Measurements from ENCODE around the gene RAD51B.
A peak's percentile ranks its signal among the peaks of the same experiment; 100 is the strongest.

Gene RAD51B

DNA sequence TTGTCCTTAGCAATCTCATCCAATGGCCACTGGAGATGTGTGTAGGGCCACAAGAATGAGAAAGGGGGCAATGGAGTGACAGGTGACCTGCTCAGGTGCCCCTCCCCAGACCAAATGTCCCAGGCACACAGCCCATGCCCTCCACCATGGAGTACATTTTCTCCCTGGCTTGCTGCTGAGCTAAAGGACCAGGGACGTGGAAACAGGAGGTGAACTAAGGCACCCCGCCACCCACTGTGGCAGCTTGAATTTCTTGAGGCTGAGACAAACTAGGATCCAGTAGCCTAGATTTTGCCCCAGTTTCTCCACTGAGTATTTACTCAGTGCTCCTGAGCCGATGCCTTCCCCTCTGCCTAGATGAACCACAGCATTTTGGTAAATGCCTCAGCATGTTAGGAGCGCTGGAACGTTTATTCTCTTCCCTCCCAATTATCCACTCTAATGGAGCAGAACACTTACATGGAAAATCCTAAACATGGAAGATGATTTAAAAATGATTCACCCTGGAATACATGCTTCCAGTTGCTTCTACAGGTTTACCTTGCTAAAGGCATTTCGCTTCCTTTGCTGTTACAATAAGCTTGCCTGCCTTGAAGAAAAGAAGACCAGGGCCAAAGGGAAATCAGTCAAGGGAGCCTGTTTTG, 775.3 kb downstream of the RAD51B start:
- DNase-seq (ENCODE audit: low read depth): no peak

DNA sequence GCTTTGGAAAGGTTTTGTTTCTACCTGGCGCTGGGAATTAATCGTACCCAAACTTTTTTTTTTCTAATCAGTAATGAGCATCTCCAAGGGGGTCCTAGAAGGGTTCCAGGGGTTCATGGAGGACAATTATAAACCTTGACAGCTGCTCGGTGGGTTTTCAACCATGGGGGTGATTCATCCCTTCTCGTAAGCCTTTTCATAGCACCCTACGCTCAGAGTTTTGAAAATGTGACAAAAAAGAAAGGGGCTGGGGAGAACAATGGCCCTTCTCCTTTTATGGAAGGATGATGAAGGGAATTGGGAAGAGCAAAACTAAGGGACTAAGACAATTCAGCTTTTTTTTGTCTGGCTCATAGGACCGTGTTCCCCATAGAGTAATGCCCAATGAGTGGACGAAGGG, 776.6 kb downstream of the RAD51B start:
- no peak for DNase-seq (ENCODE audit: low read depth)

DNA sequence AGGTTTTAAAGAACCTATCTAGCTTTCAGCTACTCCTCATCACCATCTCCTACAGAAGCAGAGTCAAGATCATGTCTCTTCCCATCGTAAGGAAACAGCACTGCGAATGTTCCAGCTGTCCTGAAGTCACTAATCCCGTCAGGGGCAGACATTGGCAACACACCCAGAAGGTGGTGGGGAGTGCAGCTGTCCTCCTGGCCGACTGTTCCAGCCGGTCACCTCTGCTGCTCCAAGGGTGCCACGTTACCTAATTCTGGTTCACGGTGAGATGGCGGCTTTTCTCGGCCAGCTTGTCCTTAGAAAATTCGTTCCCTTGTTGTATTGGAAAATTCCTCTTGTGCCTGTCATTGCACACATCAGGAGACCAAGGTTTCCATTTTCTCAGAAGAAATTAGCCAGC, 777.1 kb downstream of the RAD51B start:
- no peak for DNase-seq (ENCODE audit: low read depth)

DNA sequence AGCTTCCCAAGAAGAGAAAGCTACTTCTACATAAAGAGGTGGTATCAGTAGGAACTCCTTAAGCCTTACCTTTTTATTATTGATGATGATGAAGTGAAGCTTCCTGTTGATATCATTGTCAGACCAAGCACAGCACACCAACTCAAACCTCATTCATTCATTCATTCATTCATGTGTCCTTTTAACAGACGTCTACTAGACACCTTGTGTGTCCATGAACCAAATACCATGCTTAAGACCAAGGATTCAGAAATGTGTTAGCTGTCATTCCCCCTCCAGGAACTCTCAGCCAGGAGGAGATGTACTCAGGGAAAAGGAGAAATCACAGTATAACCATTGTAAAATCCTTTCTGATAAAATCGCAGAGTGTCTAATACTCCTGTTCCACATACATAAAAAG, 778.5 kb downstream of the RAD51B start:
- DNase-seq (ENCODE audit: low read depth): no peak

GRCh38 chr14:68598621-68599447, 779.3 kb downstream of the RAD51B start:
- DNase-seq (ENCODE audit: low read depth): peak; percentile 93

DNA sequence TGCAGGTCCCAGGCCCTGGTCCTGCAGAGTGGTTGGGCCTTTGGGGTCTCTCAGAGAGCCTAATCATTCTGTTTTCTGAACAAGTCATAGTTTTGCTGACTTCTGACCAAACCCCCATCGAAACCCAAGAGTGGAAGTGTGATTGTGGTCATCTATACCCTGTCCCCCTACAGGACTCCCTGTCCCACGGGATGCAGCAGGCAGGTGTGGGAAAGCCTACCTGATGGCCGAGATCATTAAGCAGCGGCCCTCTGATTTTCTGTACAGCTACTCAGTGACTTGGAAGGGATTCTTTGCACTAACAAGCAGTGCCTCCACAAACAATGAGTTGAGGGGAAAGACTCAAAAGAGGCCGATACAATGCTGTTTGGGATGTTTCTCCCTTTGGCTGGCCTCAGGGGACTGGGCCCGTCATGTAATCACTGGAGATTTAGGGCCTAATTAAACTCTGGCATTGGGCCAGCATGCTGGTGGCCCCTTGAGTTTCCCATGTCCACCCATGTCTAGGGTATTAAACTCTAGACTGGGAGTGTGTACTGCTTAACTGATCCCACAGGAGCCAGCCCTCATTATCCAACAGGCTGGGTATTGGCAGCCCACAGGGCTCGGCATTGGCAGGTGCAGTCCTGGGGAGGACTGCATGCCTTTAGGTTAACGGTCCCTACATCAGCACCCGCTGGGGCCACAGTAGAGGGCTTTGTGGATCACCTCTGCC, 780.5 kb downstream of the RAD51B start:
- no peak for DNase-seq (ENCODE audit: low read depth)

DNA sequence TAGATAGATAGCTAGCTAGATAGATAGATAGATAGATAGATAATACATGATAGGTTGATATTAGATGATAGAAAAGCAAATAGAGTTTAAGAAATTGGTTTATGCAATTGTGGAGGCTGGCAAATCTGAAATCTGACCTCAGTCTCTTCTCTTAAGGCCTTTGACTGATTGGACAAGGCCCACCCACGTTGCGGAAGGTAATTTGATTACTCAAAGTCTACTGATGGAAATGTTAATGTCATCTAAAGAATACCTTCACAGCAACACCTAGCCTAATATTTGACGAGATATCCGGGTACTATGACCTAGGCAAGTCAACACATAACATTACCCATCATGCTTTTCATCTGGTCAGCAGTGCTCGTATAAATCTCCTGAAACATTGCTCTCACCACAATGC, 782.9 kb downstream of the RAD51B start:
- DNase-seq (ENCODE audit: low read depth): no peak

GRCh38 chr14:68603533-68604360, 784.2 kb downstream of the RAD51B start:
- no peak for DNase-seq (ENCODE audit: low read depth)

GRCh38 chr14:68604361-68604730, 784.8 kb downstream of the RAD51B start:
- no peak for DNase-seq (ENCODE audit: low read depth)

- DNase-seq (ENCODE audit: low read depth): no peak
These were observed 785.2 kb downstream of the RAD51B start for GRCh38 chr14:68604822-68605221.

DNA sequence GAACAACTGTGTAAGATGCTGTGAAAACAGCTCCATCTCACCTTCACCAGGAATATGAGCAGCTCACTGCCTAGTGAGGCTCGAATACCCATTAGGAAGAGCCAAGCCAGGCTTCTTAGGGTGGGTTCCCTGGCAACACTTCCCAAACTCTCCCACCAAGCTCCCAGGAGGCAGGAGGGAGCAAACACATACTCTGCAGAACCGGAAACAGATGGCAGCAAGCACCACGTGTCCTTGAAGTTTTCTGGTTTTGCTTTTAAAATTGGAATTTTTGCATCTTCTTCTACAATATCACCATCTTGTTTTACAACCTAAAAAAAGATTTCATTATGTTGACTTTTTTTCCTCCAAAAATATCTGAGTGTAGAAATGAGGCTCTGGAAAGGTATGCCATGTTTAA, 786.6 kb downstream of the RAD51B start:
- DNase-seq (ENCODE audit: low read depth): no peak

- no peak for DNase-seq (ENCODE audit: low read depth)
These were observed 787.1 kb downstream of the RAD51B start for GRCh38 chr14:68606644-68607043.

DNA sequence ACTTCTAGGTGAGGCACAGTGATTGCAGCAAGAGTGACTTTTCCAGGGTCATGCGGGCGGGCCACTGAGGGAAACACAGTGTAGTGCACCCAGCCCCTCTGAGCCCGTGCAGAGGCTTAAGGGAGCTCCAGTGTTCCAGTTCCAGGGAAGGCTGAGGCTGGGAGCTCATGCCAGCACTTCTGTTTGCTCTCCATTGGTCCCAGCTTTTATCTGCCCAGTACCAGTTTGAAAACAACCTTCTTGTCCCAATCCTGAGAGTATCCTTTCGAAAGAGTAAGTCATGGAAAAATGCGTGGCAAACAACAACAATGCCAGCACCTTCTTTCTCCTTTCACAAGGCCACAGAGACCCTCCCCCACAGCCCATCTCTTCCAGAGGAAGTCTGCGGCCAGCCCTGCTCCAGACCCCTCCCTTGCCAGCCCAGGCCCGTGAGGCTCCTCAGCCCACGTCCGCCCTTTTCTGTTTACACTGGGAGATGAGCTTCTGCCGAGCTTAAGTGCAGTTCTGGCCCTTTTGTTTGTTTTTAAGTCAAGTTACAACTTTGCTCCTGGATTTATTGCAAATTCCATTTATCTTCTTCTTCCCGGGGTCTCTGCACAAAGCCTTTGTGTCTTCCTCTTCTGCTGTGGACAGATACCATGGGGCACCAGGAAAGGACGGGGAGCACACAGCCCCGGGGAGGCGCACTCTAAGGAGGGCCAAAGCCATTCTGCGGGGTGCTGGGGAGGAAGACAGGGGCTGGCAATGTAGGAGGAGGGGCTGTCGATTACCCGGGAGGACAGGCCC, 787.7 kb downstream of the RAD51B start:
- DNase-seq (ENCODE audit: low read depth): no peak

GRCh38 chr14:68607867-68608573, 788.4 kb downstream of the RAD51B start:
- DNase-seq (ENCODE audit: low read depth): no peak

DNA sequence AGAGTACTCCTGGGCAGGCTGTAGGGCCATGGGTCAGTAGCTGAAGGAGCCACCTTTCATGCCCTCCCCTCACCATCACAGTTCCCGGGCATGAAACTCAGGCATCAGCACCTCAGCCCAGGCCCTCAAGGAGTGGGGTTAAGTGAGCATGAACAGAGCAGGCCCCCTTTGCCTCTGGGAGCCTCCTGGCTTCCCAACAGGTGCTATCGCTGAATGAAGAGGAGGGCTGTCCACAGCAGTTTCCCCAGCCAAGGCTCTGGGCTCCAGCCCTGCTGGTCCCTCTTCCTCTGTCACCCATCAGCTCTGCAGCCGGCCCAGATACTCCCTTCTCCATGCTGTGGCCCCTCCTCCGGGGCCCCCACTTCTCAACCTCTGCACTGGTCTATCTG, 789.0 kb downstream of the RAD51B start:
- DNase-seq (ENCODE audit: low read depth): no peak

DNA sequence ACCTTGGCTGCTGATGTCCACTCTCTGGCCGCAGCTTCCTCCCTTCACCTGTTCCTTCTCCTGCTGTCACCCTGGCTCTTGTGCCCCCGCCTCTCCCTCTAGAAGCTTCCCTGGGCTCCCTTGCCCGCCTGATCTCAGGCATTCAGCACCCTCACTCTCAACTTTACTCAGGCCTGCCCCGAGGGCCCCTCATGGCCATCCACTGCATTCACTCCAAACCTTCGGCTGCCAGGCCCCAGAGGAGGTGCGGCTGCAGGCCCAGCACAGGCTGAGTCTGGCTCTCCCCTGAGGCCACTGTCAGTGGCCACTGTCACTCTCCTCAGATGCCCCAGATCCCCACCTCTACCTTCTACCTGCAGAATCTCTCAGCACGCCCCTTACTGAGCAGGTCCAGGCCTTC, 789.4 kb downstream of the RAD51B start:
- no peak for DNase-seq (ENCODE audit: low read depth)

- DNase-seq (ENCODE audit: low read depth): no peak
These were observed 790.7 kb downstream of the RAD51B start for GRCh38 chr14:68610251-68610793.

GRCh38 chr14:68611599-68611998, 792.0 kb downstream of the RAD51B start:
- no peak for DNase-seq (ENCODE audit: low read depth)

DNA sequence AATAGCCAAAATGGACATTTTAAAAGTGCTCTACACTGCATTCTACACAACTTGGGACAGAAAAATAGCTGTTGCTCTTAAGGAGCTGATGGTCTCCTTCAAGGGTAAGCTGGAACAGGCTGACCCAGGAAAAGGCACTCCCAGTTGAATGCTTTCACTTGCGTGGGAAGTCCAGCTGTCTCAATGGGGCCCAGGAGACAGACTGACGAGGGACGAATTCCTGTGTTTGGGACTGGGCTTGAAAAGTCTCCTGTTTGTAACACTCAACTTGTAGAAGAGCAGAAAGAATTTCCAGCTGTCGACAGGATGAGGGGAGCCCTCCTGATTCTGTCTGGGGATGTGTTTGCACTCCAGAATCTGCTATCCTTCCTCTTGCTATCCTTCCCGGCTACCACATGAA, 792.5 kb downstream of the RAD51B start:
- no peak for DNase-seq (ENCODE audit: low read depth)

- DNase-seq (ENCODE audit: low read depth): no peak
These were observed 796.8 kb downstream of the RAD51B start for GRCh38 chr14:68616221-68616902.
